ENCODE measurements around the gene WASF2.

GRCh38 chr1:27517301-27517700 is 27.3 kb upstream of the WASF2 start:
- no peak for TF ChIP-seq CTCF (IDR thresholded peaks at IDR 0.05)
- no peak for TF ChIP-seq ZFX (IDR thresholded peaks at IDR 0.05; ENCODE audit: borderline replicate concordance)
